Testis (tissue), 3 donors: Measurements from ENCODE around the gene COL6A1. TPM values are rescaled to one million over a fixed set of nuclear protein-coding genes. Genes with fewer than 3 reads are reported as not detected.
"Not testable (repeated sequence)": the region's sequence is repeated elsewhere in the genome, so short reads cannot be mapped to it uniquely, and the experiment has no call there.

Experiments
- DNase-seq: peaks from one replicate; pipeline ENCODE4 v3.0.0-alpha.2; 2019
- H3K27ac ChIP-seq, 2 donors: fragments of 200-600 bp; sonication (generic); one replicate each; pipeline ENCODE4 v1.5.1; 2019
- H3K27me3 ChIP-seq: fragments of 200-600 bp; sonication (generic); one replicate; pipeline ENCODE4 v1.5.1; 2019
- H3K36me3 ChIP-seq: fragments of 200-600 bp; sonication (generic); one replicate; pipeline ENCODE4 v1.5.1; 2017; ENCODE audit warnings: low read depth; ENCODE audit errors: missing control alignments
- H3K4me1 ChIP-seq: fragments of 200-600 bp; sonication (generic); one replicate; pipeline ENCODE4 v1.5.1; 2019
- H3K4me3 ChIP-seq, 2 donors: fragments of 200-600 bp; sonication (generic); one replicate each; pipeline ENCODE4 v1.5.1; 2017 to 2019
- H3K9me3 ChIP-seq: fragments of 200-600 bp; sonication (generic); one replicate; pipeline ENCODE4 v1.5.1; 2017
- CTCF ChIP-seq, 3 experiments: fragments of 450-650 bp in 2 of 3; fragments of 200-600 bp in 1 of 3; sonication (generic) in 1 of 3; IDR thresholded peaks; one replicate each; pipeline ENCODE4 v1.5.1; 2016 to 2019; ENCODE audit warnings: antibody characterized with exemption in 3 of 3, mild to moderate bottlenecking in 2 of 3, moderate library complexity in 1 of 3
- POLR2A ChIP-seq: fragments of 450-650 bp; IDR thresholded peaks from one replicate; pipeline ENCODE4 v1.6.1; 2017; ENCODE audit warnings: antibody characterized with exemption, mild to moderate bottlenecking, moderate library complexity
- WGBS, 2 donors: methylation state at CpG; one replicate each; pipeline ENCODE4 v1.1.5; 2018; 5-methylcytosine and 5-hydroxymethylcytosine counted together
- intact Hi-C: fragments of 100-400 bp; cut with DNase I; formaldehyde crosslinking; loops from one replicate; pipeline ENCODE4 v1.15.1; 2023; ENCODE audit warnings: low total_unique reads
- polyA plus RNA-seq: library from polyadenylated mRNA; stranded (reverse); fragments of 350-450 nt; fragmentation: Illumina TruSeq; extraction: RNeasy Lipid Tissue Mini Kit (QIAGEN cat#74804); gene quantifications from one replicate; pipeline ENCODE4 v1.2.3, GENCODE V29; 2014; ENCODE audit warnings: low read depth, low replicate concordance; ENCODE audit not compliant: insufficient read depth
- total RNA-seq, 2 donors: library from RNA; depleted of rRNA; stranded (reverse); fragments of >200 nt; gene quantifications; one replicate each; pipeline ENCODE4 v1.2.3, GENCODE V29; 2016

Gene COL6A1
- total and polyA plus RNA-seq, 3 donors from 2014 or later, result 166 to 197 (median 178) TPM

GRCh38 chr21:45973475-45974072, 8.0 kb upstream of the COL6A1 start:
- peak overlapping the region; percentile 47 to 58 for H3K4me3 ChIP-seq
- intact Hi-C loops, result loop anchor here (5.0 kb wide), 1 partner anchor 124 kb away; the partner anchor contains the start of gene COL6A2
- peaks cover 49% of the 10 kb centered on the region for H3K4me1 ChIP-seq
- H3K36me3 ChIP-seq, result no peaks in the 10 kb centered on the region
- 1 to 4% methylated on average over 12 to 37 of the region's 38 CpGs for WGBS, 2 donors
- H3K9me3 ChIP-seq, result no peaks in the 10 kb centered on the region
- DNase-seq, result peak; percentile 78
- peak overlapping the region; percentile 82 to 90 for H3K27ac ChIP-seq
- TF ChIP-seq POLR2A (no peak), CTCF (IDR thresholded peaks at IDR 0.05) (peak in 2 of 3 experiments; percentile 53)
- no peaks in the 10 kb centered on the region for H3K27me3 ChIP-seq

- no peak for DNase-seq
- H3K27ac ChIP-seq, result peak overlapping the region; percentile 82 to 90
- no peak for TF ChIP-seq CTCF (IDR thresholded peaks at IDR 0.05)
- no peak for TF ChIP-seq POLR2A
- peak overlapping the region; percentile 47 to 58 for H3K4me3 ChIP-seq
- no peaks in the 10 kb centered on the region for H3K9me3 ChIP-seq
- peaks cover 49% of the 10 kb centered on the region for H3K4me1 ChIP-seq
- no peaks in the 10 kb centered on the region for H3K36me3 ChIP-seq
- WGBS, 2 donors, result 3 to 7% methylated on average over 12 to 48 of the region's 59 CpGs
- H3K27me3 ChIP-seq, result no peaks in the 10 kb centered on the region
- intact Hi-C loops, result loop anchor here (5.0 kb wide), 1 partner anchor 123 kb away; the partner anchor contains the start of gene COL6A2
Observed at GRCh38 chr21:45974073-45975019, 7.2 kb upstream of the COL6A1 start.

GRCh38 chr21:45975020-45975666, 6.4 kb upstream of the COL6A1 start:
- TF ChIP-seq CTCF (IDR thresholded peaks at IDR 0.05) (peak in 1 of 3 experiments; percentile 7), POLR2A (no peak)
- WGBS, 2 donors, result 23 to 33% methylated on average over 21 to 33 of the region's 33 CpGs
- peak; percentile 65 for DNase-seq
- Histone ChIP-seq H3K9me3 (no peaks in the 10 kb centered on the region), H3K27me3 (no peaks in the 10 kb centered on the region), H3K27ac (peak overlapping the region; percentile 82 to 90), H3K4me3 (peak overlapping the region; percentile 47 to 58), H3K36me3 (no peaks in the 10 kb centered on the region), H3K4me1 (peaks cover 49% of the 10 kb centered on the region)
- intact Hi-C loops, result no loop called here

GRCh38 chr21:45975667-45976409, 5.7 kb upstream of the COL6A1 start:
- Histone ChIP-seq H3K27ac (peak overlapping the region in 1 of 2 donors; percentile 82), H3K4me1 (peaks cover 43% of the 10 kb centered on the region)
- H3K9me3 ChIP-seq, H3K36me3 ChIP-seq, H3K4me3 ChIP-seq, DNase-seq, intact Hi-C loops, H3K27me3 ChIP-seq: not testable (repeated sequence)
- WGBS, 2 donors, result 79% methylated on average over 13 of the region's 13 CpGs
